ENCODE results near the gene HIVEP3. TPM values are rescaled to one million over a fixed set of nuclear protein-coding genes. Genes with fewer than 3 reads are reported as not detected.
A peak's percentile ranks its signal among the peaks of the same experiment; 100 is the strongest.

HIVEP3 gene
- total RNA-seq, 1 experiment from 2014 or later = 1.2 TPM

DNA sequence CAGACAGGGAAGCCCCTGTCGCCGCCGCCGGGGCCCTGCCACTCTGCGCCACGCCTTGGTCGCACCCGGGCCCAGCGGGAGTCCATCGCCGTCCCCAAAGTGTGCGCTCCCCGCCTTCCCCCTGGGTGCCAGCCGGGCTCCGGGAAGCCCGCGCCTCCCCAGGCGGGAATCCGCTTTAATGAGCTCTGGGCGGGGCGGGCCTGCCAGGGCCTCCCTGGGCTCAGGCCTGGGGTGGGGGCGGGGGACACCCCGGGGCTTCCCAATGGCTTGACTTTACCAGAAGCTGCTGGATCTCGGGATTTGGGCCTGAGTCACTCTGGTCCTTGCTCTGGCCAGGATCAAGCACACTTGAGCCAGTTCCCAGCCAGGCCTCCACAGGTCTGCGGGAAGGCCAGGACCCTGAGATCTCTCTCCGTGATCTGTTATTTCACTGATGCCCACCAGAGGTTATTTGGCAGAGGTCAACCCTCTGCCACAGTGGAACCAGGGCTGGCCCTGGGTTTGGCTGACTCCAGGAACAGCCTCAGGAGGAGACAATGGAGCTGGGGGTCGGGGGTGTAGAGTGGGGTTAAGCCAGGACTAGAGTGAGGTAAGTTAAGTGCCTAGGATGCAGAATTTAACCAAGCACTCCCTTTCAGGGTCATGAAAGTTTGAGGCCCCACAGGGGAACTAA, 255.8 kb downstream of the HIVEP3 start:
- POLR2A ChIA-PET = interaction anchor here (0.8 to 6.0 kb wide), 5 partner anchors 10 to 140 kb away, joined by 3 to 40 read pairs (median 4); no protein-coding TSS in a partner anchor
- CTCF ChIA-PET = interaction anchor here (1.0 to 1.3 kb wide), 2 partner anchors 50 to 133 kb away, joined by 3 read pairs; no protein-coding TSS in a partner anchor
- H3K4me1 Mint-ChIP-seq (ENCODE audit: insufficient read depth, unreplicated experiment) = peaks cover 56% of the 10 kb centered on the region
- no peaks in the 10 kb centered on the region for H3K9me3 Mint-ChIP-seq (ENCODE audit: unreplicated experiment)
- peak overlapping the region; percentile 19 for H3K4me3 Mint-ChIP-seq (ENCODE audit: unreplicated experiment)
- H3K36me3 Mint-ChIP-seq (ENCODE audit: insufficient read depth, unreplicated experiment) = no peaks in the 10 kb centered on the region
- intact Hi-C loops (cut with micrococcal nuclease) = loop anchor here (5.0 kb wide), 2 partner anchors 86 to 374 kb away; no protein-coding TSS in a partner anchor
- TF ChIP-seq, protein P1, sequence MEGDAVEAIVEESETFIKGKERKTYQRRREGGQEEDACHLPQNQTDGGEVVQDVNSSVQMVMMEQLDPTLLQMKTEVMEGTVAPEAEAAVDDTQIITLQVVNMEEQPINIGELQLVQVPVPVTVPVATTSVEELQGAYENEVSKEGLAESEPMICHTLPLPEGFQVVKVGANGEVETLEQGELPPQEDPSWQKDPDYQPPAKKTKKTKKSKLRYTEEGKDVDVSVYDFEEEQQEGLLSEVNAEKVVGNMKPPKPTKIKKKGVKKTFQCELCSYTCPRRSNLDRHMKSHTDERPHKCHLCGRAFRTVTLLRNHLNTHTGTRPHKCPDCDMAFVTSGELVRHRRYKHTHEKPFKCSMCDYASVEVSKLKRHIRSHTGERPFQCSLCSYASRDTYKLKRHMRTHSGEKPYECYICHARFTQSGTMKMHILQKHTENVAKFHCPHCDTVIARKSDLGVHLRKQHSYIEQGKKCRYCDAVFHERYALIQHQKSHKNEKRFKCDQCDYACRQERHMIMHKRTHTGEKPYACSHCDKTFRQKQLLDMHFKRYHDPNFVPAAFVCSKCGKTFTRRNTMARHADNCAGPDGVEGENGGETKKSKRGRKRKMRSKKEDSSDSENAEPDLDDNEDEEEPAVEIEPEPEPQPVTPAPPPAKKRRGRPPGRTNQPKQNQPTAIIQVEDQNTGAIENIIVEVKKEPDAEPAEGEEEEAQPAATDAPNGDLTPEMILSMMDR (IDR thresholded peaks at IDR 0.05; ENCODE audit: unreplicated experiment) = no peak
- BruUV-seq (replicated peaks) = no TSS peak
- peak; percentile 72 for DNase-seq (ENCODE audit: unreplicated experiment)
- H3K27me3 Mint-ChIP-seq (ENCODE audit: insufficient read depth, unreplicated experiment) = peaks cover 12% of the 10 kb centered on the region
- no peak overlapping the region for H3K27ac Mint-ChIP-seq (ENCODE audit: low read depth, unreplicated experiment)

DNA sequence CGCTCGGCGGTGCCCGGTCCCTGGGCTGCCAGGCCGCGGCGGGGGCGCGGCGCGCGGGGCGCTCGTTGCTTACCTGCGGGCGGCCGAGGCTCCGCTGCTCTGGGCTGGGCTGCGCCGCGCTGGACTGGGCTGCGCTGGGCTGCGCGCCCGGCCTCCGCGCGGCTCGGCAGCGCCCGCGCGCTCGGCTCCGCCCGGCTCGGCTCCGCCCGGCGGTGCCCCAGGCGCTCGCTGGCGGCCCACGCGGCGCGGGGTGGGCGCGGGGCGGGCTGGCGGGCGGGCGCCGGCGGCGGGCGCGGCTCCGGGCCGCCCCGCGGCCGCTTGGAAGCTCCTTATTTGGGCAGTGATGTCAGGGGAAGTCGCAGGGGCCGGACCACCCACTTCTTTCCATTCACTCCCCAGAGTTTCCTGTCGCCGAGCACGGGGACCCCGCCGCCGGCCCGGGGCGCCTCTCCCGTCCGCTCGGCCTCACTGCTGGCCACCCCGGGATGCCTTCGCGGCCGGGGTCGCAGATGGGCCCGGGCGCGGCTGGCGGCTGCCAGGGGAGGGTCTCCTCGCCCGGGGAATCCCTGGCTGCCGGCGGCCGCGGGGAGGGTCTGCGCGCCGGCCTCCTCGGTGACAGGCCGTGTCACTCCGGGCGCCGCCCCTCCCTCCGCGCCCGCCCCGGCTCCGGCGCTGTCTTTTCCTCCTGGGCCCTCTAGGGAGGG, 256.5 kb downstream of the HIVEP3 start:
- Mint-ChIP-seq H3K9me3 (ENCODE audit: unreplicated experiment) (no peaks in the 10 kb centered on the region), H3K4me3 (ENCODE audit: unreplicated experiment) (peak overlapping the region; percentile 81), H3K4me1 (ENCODE audit: insufficient read depth, unreplicated experiment) (peaks cover 50% of the 10 kb centered on the region), H3K36me3 (ENCODE audit: insufficient read depth, unreplicated experiment) (no peaks in the 10 kb centered on the region), H3K27me3 (ENCODE audit: insufficient read depth, unreplicated experiment) (peaks cover 12% of the 10 kb centered on the region), H3K27ac (ENCODE audit: low read depth, unreplicated experiment) (no peak overlapping the region)
- TF ChIP-seq, protein P1 (IDR thresholded peaks at IDR 0.05; ENCODE audit: unreplicated experiment) = no peak
- peak; percentile 51 for DNase-seq (ENCODE audit: unreplicated experiment)
- POLR2A ChIA-PET = interaction anchor here (0.6 to 6.0 kb wide), 6 partner anchors 11 to 192 kb away, joined by 3 to 40 read pairs (median 4); no protein-coding TSS in a partner anchor
- no TSS peak for BruUV-seq (replicated peaks)
- intact Hi-C loops (cut with micrococcal nuclease) = loop anchor here (5.0 kb wide), 2 partner anchors 85 to 375 kb away; no protein-coding TSS in a partner anchor
- CTCF ChIA-PET = no interaction called here

DNA sequence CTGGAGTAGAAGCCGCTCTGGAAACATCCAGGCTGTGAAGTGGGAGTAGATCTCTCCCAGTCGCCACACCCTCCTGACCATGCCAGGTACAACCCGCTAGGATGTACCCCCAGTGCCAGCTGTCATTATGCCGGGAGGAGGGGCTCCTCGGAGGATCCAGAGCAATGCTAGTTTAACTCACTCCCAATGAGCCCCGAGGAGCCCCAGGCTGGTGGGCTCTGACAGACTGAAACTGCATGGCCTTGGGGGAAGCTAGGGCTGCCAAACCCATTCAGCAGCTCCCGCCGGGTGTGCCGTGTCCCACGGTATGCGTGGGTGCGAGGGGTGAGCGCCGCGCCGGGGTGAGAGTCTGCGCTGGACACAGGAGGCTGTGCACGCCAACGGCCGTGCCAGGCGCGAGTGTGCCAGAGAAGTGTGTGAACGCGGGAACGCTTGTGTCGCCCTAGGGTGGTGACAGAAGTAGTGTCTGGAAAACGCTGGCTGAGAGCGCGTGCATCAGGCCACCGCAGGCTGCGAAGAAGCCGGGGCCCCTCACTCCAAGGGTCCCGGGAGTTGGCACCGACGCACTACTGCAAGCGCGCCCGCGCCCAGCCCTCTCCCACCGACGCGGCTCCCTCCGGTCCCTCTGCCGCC, 257.2 kb downstream of the HIVEP3 start:
- POLR2A ChIA-PET = interaction anchor here (0.6 to 6.0 kb wide), 6 partner anchors 11 to 191 kb away, joined by 3 to 40 read pairs (median 4); no protein-coding TSS in a partner anchor
- Mint-ChIP-seq H3K4me1 (ENCODE audit: insufficient read depth, unreplicated experiment) (peaks cover 44% of the 10 kb centered on the region), H3K36me3 (ENCODE audit: insufficient read depth, unreplicated experiment) (no peaks in the 10 kb centered on the region), H3K27me3 (ENCODE audit: insufficient read depth, unreplicated experiment) (peaks cover 12% of the 10 kb centered on the region), H3K4me3 (ENCODE audit: unreplicated experiment) (peak overlapping the region; percentile 81), H3K27ac (ENCODE audit: low read depth, unreplicated experiment) (no peak overlapping the region), H3K9me3 (ENCODE audit: unreplicated experiment) (no peaks in the 10 kb centered on the region)
- no TSS peak for BruUV-seq (replicated peaks)
- intact Hi-C loops (cut with micrococcal nuclease) = loop anchor here (5.0 kb wide), 2 partner anchors 84 to 376 kb away; no protein-coding TSS in a partner anchor
- no peak for DNase-seq (ENCODE audit: unreplicated experiment)
- TF ChIP-seq, protein P1 (IDR thresholded peaks at IDR 0.05; ENCODE audit: unreplicated experiment) = no peak
- CTCF ChIA-PET = interaction anchor here (0.6 kb wide), 1 partner anchor 113 kb away, joined by 3 read pairs; no protein-coding TSS in a partner anchor

All from MCF 10A (cell line).